ENCODE measurements around the gene FAM83F.
A peak's percentile ranks its signal among the peaks of the same experiment; 100 is the strongest.
"Not testable (repeated sequence)": the region's sequence is repeated elsewhere in the genome, so short reads cannot be mapped to it uniquely, and the experiment has no call there.

FAM83F gene

GRCh38 chr22:40020956-40021355, 26.2 kb downstream of the FAM83F start:
- no peaks in the 10 kb centered on the region; the same call in 1 of the 2 replicates for H3K27me3 ChIP-seq (replicated peaks; ENCODE audit: control insufficient read depth, insufficient read depth, low read length)
- H3K36me3 ChIP-seq (ENCODE audit: control insufficient read depth, insufficient read depth, low read length): no peaks in the 10 kb centered on the region
- H3K4me3 ChIP-seq (replicated peaks; ENCODE audit: low read depth, low read length): no peak overlapping the region
- DNase-seq (ENCODE audit: extremely low read depth, insufficient read length): no peak
- no peak for TF ChIP-seq CTCF (IDR thresholded peaks at IDR 0.05; ENCODE audit: insufficient read depth, low read length, poor library complexity, severe bottlenecking)

- no peaks in the 10 kb centered on the region for H3K36me3 ChIP-seq (ENCODE audit: control insufficient read depth, insufficient read depth, low read length)
- no peak for TF ChIP-seq CTCF (IDR thresholded peaks at IDR 0.05; ENCODE audit: insufficient read depth, low read length, poor library complexity, severe bottlenecking)
- no peak overlapping the region for H3K4me3 ChIP-seq (replicated peaks; ENCODE audit: low read depth, low read length)
- no peaks in the 10 kb centered on the region; the same call in 1 of the 2 replicates for H3K27me3 ChIP-seq (replicated peaks; ENCODE audit: control insufficient read depth, insufficient read depth, low read length)
- DNase-seq (ENCODE audit: extremely low read depth, insufficient read length): no peak
These were observed 26.7 kb downstream of the FAM83F start for GRCh38 chr22:40021401-40022000.

GRCh38 chr22:40022536-40023240, 27.9 kb downstream of the FAM83F start:
- Histone ChIP-seq H3K36me3 (ENCODE audit: control insufficient read depth, insufficient read depth, low read length) (no peaks in the 10 kb centered on the region), H3K27me3 (replicated peaks; ENCODE audit: control insufficient read depth, insufficient read depth, low read length) (no peaks in the 10 kb centered on the region; the same call in 1 of the 2 replicates), H3K4me3 (replicated peaks; ENCODE audit: low read depth, low read length) (no peak overlapping the region)
- no peak for DNase-seq (ENCODE audit: extremely low read depth, insufficient read length)
- no peak for TF ChIP-seq CTCF (IDR thresholded peaks at IDR 0.05; ENCODE audit: insufficient read depth, low read length, poor library complexity, severe bottlenecking)

- H3K36me3 ChIP-seq (ENCODE audit: control insufficient read depth, insufficient read depth, low read length): no peaks in the 10 kb centered on the region
- no peaks in the 10 kb centered on the region; the same call in 1 of the 2 replicates for H3K27me3 ChIP-seq (replicated peaks; ENCODE audit: control insufficient read depth, insufficient read depth, low read length)
- no peak for DNase-seq (ENCODE audit: extremely low read depth, insufficient read length)
- TF ChIP-seq CTCF (IDR thresholded peaks at IDR 0.05; ENCODE audit: insufficient read depth, low read length, poor library complexity, severe bottlenecking): no peak
- H3K4me3 ChIP-seq (replicated peaks; ENCODE audit: low read depth, low read length): no peak overlapping the region
These were observed 28.6 kb downstream of the FAM83F start for GRCh38 chr22:40023341-40023841.

- DNase-seq (ENCODE audit: extremely low read depth, insufficient read length): peak; percentile 37
- no peaks in the 10 kb centered on the region for H3K36me3 ChIP-seq (ENCODE audit: control insufficient read depth, insufficient read depth, low read length)
- no peak overlapping the region for H3K4me3 ChIP-seq (replicated peaks; ENCODE audit: low read depth, low read length)
- H3K27me3 ChIP-seq (replicated peaks; ENCODE audit: control insufficient read depth, insufficient read depth, low read length): no peaks in the 10 kb centered on the region
- peak; percentile 97 for TF ChIP-seq CTCF (IDR thresholded peaks at IDR 0.05; ENCODE audit: insufficient read depth, low read length, poor library complexity, severe bottlenecking)
These were observed 29.7 kb downstream of the FAM83F start for GRCh38 chr22:40024201-40025061.

- not testable (repeated sequence) for H3K4me3 ChIP-seq (replicated peaks; ENCODE audit: low read depth, low read length); H3K27me3 ChIP-seq (replicated peaks; ENCODE audit: control insufficient read depth, insufficient read depth, low read length); H3K36me3 ChIP-seq (ENCODE audit: control insufficient read depth, insufficient read depth, low read length); DNase-seq (ENCODE audit: extremely low read depth, insufficient read length)
These were observed 30.3 kb downstream of the FAM83F start for GRCh38 chr22:40025062-40025379.
